Stimulated activated CD4-positive, alpha-beta T cell treated with anti-CD3 and anti-CD28 coated beads, Interleukin-2, amount 100 ng/mL, for 24 hours (primary cell): ENCODE data around the gene ACSS1.

ENCODE experiments used
- DNase-seq, 2 donors: peaks; one replicate each; pipeline ENCODE4 v3.0.0-alpha.2; 2020

Gene ACSS1

DNA sequence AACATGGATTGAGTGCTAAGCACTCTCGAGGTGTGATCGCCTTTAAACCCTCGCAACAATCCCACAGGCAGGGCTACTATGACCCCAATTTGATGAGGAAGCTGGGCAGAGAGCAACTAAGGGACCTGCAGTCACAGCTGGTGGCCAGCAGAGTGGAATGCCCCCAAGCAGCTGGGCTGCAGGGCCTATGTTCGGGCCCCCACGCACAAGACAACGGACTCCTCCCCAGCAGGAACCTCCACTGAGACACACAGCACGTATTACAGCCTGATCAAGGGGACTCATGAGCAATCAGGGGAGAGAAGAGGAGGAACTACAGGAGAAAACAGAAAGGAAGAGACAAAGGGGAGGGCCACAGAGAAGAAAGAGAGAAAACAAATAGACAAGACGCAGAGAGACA lies 87.2 kb downstream of the ACSS1 start:
- peak in 1 of 2 donors; percentile 4 for DNase-seq

DNA sequence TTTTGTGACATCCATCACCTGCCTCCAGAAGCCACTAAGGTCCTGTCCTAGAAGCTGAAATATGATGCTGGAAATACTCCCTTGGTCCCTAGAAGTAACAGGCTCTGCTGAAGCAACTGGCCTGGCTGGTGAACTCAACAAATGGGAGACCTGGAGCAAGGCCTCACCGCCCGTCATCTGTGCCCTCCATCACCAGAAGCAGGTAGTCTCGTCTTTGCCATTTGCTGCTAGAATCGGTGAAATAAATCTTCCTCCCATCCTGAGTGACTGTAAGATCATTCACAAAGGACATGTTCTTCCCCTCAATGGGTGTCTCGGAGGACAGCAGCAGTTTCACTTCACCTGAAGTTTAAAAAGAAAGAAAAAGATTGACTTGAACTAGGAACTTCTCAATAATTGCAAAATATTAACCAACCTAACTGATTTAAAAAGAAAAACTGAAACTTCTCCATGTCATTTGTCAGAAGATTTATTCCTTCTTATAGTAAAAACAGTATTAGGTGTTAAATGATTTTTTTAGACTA lies 87.8 kb downstream of the ACSS1 start:
- peak in 1 of 2 donors; percentile 6 for DNase-seq

DNA sequence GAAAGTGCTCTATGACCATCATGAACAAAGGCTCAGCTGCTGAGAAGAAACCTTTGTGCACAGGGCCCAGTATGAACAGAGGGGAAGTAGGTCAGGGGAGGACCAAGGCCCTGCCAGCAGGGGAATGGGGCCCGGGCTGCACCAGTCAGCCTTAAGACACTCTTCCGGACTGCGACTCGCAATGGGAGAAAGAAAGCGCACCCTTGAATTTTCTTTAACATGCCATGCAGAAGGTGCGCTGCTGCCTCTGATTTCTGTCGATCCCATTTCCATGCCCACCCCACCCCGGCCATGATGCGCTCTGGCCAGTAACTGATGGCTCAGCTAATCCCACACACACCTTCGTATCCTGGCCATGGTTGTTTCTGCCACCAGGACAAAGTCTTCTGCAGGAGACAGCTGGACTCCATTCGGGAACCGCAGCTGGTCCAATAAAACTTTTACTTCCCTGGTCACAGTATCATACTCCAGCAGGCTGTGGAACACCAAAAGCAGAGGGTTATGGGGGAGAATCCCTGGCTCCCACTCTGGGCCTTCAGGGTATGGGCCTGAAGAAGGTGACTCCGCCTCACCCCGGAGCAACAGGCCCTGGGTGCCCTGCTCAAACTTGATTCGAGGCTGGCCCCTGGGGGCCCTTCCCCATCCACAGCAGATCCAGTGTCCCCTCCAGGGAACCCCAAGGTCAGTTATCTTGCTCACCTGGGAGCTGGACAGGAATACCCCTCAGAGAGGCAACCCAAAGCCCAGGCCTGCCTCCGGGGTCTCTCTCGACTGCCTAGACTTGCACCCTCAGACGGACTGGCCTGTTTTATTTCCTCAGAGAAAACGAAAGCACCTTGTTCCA lies 88.5 kb downstream of the ACSS1 start:
- DNase-seq = peak in 1 of 2 donors; percentile 11

DNA sequence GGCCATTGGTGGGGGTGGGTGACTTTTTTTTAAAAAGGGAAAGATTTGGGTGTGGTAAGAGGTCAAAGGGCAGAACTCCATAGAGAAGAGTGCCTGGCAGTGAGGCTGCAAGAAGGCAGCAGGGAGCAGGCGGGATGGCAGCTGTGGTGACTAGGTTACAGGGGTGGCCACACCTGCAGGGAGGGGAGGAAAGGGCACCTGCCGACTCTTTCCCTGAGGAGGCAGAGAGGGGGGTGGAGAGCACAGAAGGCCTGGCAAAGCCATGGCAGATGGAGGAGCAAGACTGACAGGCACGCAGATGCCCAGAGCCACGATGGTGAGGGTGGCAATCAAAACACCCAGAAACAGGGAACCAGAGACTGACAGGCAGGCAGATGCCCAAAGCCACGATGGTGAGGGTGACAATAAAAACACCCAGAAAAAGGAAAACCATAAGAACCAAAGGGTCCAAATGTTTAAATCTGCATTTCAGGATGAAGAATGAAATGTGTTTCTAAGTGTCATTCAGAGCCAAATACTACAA lies 89.6 kb downstream of the ACSS1 start:
- DNase-seq = no peak

DNA sequence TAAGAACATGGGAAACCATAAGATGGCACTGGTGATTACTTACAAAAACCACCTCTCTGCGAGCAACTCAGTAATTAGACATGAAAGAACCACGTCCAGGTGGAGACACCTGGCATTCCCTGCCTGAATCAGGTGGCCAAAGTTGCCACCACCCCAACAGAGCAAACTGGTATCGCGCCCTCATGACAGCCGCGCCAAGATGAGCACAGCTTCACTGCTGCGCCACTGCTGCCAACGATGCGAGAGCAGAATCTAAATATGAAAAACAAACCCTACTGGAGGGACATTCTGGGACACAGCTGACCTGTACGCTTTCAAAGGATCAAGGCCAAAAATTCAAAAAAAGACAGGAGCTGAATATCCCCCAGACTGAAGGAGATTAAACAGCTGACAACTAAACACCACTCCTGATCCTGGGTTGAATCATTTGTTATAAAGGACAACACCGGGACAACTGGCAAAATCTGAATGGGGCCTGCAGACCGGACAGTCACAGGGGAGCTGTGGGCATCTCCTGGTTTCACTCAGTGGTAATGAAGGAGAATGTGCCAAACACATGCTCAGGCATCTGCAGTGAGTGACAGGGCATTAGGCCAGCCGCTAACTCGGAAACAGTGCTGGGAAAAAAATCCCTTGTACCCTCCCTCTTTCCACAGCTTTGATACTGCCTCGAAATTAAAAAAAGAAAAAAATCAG lies 91.5 kb downstream of the ACSS1 start:
- peak in 1 of 2 donors; percentile 4 for DNase-seq

DNA sequence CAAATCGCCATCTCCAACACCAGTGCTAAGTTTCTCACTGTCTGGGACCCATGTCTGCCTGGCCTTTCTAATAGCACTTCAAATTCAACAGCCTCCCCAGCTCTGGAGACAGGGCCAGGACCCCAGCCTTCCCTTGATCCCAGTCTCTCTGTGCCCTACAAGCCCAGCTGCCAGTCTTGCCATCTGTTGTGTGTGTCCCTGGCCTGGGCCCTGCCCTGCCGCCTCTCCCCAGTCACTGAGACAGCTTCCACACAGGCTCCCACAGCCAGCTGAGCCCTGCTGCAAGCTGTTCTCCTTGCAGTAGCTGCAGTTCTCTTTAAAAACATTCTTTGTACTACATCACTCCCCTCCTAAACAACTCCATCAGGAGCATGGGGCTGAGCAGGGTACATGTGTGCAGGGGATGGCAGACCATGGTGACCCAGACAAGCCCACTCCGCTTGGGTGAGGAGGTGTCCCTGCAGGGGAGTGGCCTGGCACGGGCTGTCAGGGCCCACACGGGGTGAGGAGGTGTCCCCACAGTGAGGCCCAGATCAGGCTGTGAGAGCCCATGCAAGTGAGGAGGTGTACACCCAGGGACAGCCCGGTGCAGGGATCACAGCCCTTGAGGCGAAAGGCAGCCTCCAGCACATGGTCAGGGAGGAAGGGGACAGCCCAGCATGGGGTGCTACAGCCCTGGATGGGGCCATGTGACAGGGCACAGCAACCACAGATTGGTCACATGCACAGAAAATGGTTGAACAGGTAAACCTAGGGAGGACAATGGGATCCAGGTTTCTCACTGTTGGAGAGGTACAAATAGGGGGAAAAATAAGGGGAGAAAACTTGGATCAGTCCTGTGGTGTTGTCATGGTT lies 92.6 kb downstream of the ACSS1 start:
- peak in 1 of 2 donors; percentile 11 for DNase-seq

DNA sequence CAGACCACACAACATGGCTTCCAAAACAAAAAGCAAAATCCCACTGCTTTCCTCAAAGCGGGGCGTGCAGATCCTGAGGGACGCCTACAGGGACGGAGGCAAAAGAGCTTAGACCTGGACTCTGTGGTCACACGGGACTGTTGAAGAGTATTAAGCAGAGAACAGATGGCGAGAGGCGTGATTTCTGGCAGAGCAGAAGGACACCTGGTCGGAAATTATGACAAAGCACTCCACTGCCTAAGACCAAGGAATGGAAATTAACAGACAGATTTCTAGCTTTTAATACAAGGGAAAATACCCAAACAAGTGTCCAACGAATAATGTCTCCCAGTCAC lies 93.5 kb downstream of the ACSS1 start:
- peak in 1 of 2 donors; percentile 12 for DNase-seq

DNA sequence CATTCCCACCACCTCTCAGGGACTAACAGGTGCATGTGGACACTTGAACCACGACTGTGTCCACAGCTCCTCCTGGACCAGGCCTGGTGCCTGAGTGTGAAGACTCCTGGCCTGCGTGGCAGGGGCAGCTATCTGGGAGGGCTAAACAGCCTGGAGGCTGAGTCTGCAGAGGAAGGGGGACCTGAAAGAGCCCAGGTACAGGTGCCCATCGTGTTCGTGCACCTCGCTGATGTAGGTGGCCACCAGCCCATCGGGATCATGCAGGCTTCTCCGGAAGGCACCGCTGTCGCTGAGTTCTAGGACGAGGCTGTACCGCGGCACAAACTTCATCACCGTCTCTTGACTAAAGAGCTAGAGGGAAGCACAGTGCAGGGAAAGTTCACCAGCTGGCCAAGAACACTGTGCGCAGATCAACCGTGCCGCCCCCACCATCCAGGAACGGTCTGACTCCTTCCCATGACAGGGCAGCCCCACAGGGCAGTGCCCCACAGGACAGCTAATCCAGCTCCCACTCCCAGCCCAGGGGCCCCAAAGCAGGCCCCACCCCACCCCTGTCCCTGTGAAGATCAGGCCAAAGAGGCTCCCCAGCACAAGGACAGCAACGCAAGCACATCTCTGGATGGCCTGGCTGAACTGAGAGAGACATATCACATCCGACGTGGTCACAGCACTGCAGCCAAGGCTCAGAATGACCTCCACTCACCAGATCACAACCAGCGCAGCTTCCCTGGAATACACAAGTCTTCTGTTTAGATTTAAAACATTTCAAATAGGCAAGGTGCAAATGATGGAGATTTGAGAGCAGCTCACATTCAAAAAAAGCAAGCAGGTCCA lies 94.0 kb downstream of the ACSS1 start:
- peak in 1 of 2 donors; percentile 13 for DNase-seq

DNA sequence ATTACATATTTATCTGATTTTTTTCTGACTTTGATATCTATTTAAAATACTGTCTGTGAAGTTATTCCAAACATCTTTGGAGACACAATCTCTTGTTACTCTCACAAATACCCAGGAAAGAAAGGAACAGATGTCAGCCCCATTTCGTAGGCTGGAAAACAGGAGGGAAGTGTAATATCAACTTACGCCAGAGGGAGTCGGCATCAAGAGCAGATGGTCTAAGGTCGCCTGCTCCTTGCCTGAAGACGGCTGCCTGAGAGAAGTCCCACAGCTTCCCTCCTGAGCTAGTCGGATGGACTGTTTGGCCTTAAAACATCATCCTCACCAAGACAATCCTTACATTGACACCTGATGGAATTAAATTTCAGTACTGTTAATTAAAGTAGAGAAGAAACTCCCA lies 95.4 kb downstream of the ACSS1 start:
- DNase-seq = no peak

DNA sequence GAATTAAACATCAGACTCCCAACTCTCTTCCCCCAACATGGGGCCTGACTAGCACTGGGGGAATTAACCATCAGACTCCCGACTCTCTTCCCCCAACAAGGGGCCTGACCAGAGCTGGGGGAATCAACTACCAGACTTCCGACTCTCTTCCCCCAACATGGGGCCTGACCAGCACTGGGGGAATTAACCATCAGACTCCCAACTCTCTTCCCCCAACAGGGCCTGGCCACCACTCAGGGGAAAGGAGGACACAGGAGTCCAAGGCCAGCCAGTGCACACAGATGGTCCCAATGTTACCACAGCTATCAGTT lies 95.8 kb downstream of the ACSS1 start:
- DNase-seq = peak in 1 of 2 donors; percentile 7

DNA sequence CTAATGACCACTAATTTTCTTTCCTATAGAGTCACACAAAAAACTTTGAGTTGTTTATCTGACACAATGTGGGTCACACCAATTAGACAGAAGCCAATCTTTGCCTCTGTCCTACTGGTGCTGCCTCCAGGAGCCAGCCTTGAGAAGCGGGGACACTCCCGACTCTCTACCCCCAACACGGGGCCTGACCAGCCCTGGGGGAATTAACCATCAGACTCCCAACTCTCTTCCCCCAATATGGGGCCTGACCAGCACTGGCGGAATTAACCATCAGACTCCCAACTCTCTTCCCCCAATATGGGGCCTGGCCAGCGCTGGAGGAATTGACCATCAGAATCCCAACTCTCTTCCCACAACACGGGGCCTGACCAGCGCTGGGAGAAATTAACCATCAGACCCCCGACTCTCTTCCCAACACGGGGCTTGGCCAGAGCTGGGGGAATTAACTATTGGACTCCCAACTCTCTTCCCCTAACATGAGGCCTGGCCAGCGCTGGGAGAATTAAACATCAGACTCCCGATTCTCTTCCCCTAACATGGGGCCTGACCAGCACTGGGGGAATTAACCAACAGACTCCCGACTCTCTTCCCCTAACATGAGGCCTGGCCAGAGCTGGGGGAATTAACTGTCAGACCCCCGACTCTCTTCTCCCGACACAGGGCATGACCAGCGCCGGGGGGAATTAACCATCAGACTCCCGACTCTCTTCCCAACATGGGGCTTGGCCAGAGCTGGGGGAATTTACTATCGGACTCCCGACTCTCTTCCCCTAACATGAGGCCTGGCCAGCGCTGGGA lies 96.4 kb downstream of the ACSS1 start:
- peak in 1 of 2 donors; percentile 9 for DNase-seq

DNA sequence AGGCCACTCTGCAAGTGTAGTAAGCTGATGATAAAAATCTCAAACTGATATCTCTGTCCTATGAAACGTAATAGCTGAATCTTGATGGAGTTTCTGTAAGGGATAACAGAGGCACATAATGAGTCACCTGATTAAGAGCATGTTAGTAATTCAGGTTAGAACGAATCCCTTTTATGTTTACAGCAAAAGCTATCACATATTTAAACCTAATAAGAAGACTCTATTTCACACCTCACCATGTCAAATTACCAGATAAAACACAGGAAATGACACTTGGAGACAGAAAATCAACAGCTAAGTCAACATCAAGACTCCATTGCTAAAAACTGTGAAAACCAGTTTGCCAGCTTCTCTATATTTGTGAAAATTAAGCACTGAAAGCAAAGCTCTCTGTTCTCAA lies 97.1 kb downstream of the ACSS1 start:
- DNase-seq = no peak

DNA sequence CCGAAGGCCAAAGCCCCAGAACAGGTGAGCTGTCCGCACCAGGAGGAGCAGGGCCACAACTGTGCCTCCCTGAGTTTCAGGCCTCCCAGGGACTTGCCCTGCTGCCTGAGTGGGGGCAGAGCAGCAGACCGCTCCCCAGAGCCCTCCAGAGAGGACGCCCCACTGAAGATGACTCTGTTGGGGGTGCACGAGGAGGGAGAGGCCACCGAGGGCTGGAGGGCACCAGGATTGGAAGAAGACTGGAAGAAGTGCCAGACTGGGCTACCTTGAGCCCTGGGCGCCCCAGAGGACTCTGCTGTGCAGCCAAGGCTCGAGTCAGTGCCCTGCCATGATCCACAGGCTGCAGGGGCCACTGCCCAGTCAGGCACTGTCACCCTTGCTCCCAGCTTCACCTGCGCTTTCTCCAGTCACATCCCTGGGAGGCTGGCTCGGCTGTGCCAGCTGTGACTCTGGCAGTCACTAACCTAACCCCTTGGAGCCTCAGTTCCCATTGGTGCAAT lies 97.6 kb downstream of the ACSS1 start:
- DNase-seq = peak in 1 of 2 donors; percentile 15

DNA sequence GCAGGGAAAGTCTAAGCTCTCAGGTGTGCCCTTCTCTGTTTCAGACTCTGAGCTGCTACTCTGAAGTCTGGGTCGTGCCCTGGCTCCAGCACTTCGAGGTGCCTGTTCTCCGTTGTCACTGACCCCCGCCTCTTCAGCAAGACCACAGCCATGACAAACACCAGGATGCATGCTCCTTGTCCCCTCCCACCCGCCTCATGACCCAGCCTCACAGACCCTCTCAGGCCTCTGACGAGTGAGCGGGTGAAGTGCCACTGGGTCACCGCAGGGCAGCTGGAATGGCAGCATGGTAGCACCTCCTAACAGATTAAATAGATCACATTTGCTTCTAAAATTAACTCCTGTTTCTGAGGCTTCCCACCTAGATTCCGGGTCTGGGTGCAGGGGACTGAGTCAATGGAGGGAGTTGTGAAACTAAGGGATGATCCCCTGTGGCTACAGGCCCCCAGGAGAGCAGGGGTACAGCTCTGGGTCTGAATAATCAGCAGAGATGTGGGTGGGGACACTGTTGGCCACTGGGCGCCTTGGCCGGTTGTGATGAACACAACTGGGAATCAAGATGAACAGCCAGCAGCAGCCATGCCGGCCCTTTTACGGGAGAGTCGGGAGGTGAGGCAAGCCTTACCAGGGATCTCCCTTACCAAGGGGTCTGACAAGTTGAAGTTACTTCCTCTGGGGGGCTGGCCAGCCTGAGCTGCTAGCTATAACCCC lies 98.2 kb downstream of the ACSS1 start:
- peak in 1 of 2 donors; percentile 15 for DNase-seq

DNA sequence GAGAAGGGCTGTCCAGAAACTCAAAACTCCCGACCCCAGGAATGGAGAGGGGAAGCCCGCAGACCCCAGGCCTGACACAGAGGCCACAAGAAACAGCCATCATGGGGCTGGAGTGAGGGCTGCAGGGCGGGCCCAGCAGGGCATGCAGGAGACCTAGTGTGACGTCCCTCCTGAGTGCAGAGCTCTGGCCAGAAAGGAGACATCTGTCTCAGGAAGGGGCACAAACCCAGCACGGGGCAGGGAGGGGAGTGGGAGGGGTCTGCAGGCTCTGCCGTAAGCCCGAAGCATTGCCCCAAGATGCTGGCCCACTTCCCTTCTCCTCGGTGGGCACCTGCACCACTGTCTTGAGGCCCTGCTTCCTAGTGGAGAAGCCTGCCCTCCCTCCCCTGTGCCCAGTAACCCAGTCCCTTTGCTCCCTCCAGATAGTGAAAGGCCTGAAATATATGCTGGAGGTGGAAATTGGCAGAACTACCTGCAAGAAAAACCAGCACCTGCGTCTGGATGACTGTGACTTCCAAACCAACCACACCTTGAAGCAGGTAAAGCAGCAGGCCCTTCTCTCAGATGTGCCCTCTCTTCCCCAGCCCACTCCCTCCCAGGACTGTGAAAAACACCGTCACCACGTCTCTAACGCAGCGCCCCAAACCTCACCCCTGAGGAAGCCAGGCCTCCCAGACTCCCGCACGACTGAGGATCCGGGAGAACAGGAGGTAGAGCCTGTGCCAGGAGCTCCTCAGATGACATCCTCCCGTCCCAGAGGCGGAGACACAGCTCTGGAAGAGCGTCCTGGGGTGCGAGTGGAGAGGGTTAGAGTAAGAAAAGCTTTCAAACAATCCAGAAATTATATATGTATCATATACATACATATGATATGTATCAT lies 99.2 kb downstream of the ACSS1 start:
- peak in 1 of 2 donors; percentile 15 for DNase-seq

DNA sequence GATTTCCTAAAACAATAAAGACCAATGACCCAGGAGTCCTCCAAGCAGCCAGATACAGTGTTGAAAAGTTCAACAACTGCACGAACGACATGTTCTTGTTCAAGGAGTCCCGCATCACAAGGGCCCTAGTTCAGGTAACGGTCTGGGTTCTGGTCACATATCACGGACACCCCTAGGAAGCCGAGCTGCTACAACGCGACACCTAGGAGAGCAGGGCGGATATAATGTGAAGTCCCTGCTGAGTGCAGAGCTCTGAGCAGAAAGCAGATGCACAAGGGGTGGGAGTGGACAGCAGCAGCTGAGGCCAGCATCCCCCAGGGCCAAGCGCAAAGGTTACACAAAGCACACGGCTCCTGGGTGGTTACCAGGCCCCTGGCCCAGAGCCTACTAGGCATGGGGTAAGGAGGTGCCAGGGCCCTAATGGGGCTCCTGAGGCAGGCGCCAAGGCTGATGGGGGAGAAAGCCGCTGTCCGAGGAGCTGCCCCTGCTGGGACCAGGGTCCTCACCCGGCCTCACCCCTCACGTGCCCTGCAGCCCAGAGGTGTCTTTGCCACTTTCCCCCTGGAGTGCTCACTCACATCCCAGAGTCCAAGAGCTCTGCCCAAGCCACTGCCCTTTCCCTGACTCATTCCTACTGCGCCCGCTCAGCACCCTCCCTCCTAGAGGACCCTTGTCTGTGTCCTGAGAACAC lies 100.5 kb downstream of the ACSS1 start:
- peak in 1 of 2 donors; percentile 15 for DNase-seq
